Measurements from ENCODE around the gene ALG3. TPM values are rescaled to one million over a fixed set of nuclear protein-coding genes. Genes with fewer than 3 reads are reported as not detected.

Gene ALG3
- total and polyA plus RNA-seq, 11 donors: 10.9 to 68.1 (median 17.0) TPM

DNA sequence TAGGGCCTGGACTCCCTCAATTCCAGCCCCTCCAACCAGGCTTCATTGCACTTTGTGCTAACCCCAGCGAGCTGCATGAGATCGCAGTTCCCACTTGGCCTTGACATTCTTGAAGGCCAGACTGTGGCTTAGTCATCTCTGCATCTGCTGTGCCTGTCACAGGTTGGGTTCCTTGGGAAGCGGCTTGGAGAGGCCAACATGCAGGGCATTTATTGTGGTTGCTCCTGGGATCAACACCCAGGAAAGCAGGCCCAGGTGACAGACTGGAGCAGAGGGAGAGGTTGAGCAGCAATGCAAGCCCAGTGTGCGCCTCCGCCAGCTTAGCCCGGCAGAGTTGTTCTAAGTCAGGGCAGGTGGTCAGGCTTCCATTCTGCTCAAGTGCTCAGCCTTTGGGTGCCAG lies 52.2 kb downstream of the ALG3 start:
- intact Hi-C loops (cut with DNase I): loop anchor here in 1 of 10 donors (10.0 kb wide), 1 partner anchor 48 kb away; the partner anchor contains the start of genes ALG3 and EEF1AKMT4
- H3K4me3 ChIP-seq: no peak overlapping the region
- H3K27ac ChIP-seq: no peak overlapping the region
- no peaks in the 10 kb centered on the region for H3K27me3 ChIP-seq
- DNase-seq (no peak), ATAC-seq (no peak)
- 88 to 93% (median 91%) methylated on average over 6 of the region's 6 CpGs for whole genome bisulfite sequencing, 4 donors
- H3K9me3 ChIP-seq: no peaks in the 10 kb centered on the region
- no peak for TF ChIP-seq POLR2A (IDR thresholded peaks at IDR 0.05)
- TF ChIP-seq CTCF (IDR thresholded peaks at IDR 0.05): no peak
- peaks cover 7 to 52% (median 43%) of the 10 kb centered on the region in 9 donors for H3K36me3 ChIP-seq
- H3K4me1 ChIP-seq: no peaks in the 10 kb centered on the region

DNA sequence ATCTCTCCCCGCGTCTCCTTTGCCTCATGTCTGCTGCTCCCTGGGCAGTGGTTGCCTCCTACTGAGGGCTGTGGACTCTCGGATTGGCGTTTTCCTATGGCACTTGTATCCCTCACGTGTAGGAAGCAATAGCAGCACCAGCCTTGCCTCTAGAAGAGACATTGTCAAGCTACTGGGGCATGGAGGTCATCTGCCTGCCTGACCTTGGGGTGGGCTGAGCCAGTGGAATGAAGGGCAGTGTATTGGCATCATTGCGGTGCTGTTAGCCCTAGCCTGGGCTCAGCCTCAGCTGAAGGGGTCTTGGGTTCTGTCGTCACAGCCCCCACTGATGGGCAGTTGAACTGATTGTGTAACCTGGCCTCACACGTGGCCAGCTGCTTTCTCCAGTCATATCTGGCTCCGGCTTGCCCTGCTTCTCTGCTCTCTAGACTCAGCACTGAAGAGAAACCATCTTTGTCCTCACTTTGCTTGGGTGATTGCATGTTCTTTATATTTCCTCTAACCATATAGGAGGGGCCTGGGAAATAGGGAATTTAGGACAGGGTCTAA lies 54.7 kb downstream of the ALG3 start:
- H3K36me3 ChIP-seq: peaks cover 9 to 77% (median 67%) of the 10 kb centered on the region in 9 donors
- DNase-seq: no peak
- H3K27ac ChIP-seq: no peak overlapping the region
- ATAC-seq: no peak
- intact Hi-C loops (cut with DNase I): loop anchor here in 1 of 10 donors (10.0 kb wide), 1 partner anchor 51 kb away; the partner anchor contains the start of genes ALG3 and EEF1AKMT4
- no peaks in the 10 kb centered on the region for H3K27me3 ChIP-seq
- WGBS, 4 donors: 72 to 87% (median 84%) methylated on average over 7 to 9 of the region's 9 CpGs
- H3K4me3 ChIP-seq: no peak overlapping the region
- TF ChIP-seq POLR2A (IDR thresholded peaks at IDR 0.05) (no peak), CTCF (IDR thresholded peaks at IDR 0.05) (no peak)
- no peaks in the 10 kb centered on the region for H3K9me3 ChIP-seq
- H3K4me1 ChIP-seq: no peaks in the 10 kb centered on the region

DNA sequence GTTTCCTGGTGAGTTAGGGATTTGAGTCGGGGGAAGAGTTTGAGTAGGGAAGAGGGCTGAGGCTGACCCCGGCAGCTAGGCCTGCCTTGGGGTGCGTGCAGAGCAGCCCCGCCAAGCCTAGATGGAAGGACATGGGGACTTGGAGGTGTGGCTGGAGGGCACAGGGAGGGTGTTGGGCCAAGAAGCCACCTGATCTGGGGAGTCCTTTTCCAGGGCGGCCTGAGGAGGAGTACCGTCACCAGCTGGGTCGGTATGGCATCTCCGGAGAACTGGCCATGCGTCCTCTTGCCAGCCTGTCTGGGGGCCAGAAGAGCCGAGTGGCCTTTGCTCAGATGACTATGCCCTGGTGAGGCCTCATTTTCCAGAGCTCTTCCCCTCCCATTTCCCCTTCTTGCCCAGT lies 55.9 kb downstream of the ALG3 start:
- intact Hi-C loops (cut with DNase I): loop anchor here in 1 of 10 donors (10.0 kb wide), 1 partner anchor 52 kb away; the partner anchor contains the start of genes ALG3 and EEF1AKMT4
- no peak overlapping the region for H3K27ac ChIP-seq
- H3K9me3 ChIP-seq: no peaks in the 10 kb centered on the region
- peaks cover 9 to 89% (median 79%) of the 10 kb centered on the region in 9 donors for H3K36me3 ChIP-seq
- peaks cover 0 to 8% (median 3%) of the 10 kb centered on the region in 12 donors for H3K4me1 ChIP-seq
- TF ChIP-seq CTCF (IDR thresholded peaks at IDR 0.05) (no peak), POLR2A (IDR thresholded peaks at IDR 0.05) (no peak)
- DNase-seq (no peak), ATAC-seq (no peak)
- WGBS, 4 donors: 94 to 96% (median 95%) methylated on average over 8 to 10 of the region's 10 CpGs
- no peak overlapping the region for H3K4me3 ChIP-seq
- no peaks in the 10 kb centered on the region for H3K27me3 ChIP-seq

MicroRNA genes within 50 kb of the gene (microRNA counts, 767-probe panel; counts per million panel counts)
- microRNA hsa-miR-1224-3p: 0 to 71.6 counts per million in 2 donors
- 71.6 to 908 counts per million in 2 donors for microRNA hsa-miR-1224-5p

Small RNA genes within 50 kb of the gene (microRNA-seq; reads per million reads assigned to microRNA genes)
- gene MIR1224: 0 to 0.70 (median 0.10) reads per million in 4 donors

Other genes starting within 250 kb of the ALG3 start
- gene ABCC5, start 231.1 kb downstream of the ALG3 start, total RNA-seq: 10 to 100 TPM; 20.8 to 61.7 (median 34.3) TPM
- gene ABCC5, start 231.1 kb downstream of the ALG3 start, polyA plus RNA-seq: 10 to 100 TPM; 16.4 to 30.9 TPM
- not detected for gene HTR3D, start 217.2 kb downstream of the ALG3 start, total RNA-seq
- gene HTR3D, start 217.2 kb downstream of the ALG3 start, polyA plus RNA-seq: not detected
- not detected for gene HTR3C, start 195.9 kb downstream of the ALG3 start, total RNA-seq
- gene HTR3C, start 195.9 kb downstream of the ALG3 start, polyA plus RNA-seq: not detected
- gene HTR3E, start 151.9 kb downstream of the ALG3 start, total RNA-seq: not detected
- not detected for gene HTR3E, start 151.9 kb downstream of the ALG3 start, polyA plus RNA-seq
- gene EIF2B5, start 113.6 kb downstream of the ALG3 start, total RNA-seq: 10 to 100 TPM; 24.5 to 39.0 (median 30.9) TPM
- 10 to 100 TPM; 28.5 to 58.2 TPM for gene EIF2B5, start 113.6 kb downstream of the ALG3 start, polyA plus RNA-seq
- gene DVL3, start 93.6 kb downstream of the ALG3 start, total RNA-seq: 10 to 100 TPM; 53.4 to 94.2 (median 70.9) TPM
- gene DVL3, start 93.6 kb downstream of the ALG3 start, polyA plus RNA-seq: 10 to 100 TPM; 36.3 to 59.8 TPM
- gene AP2M1, start 74.1 kb downstream of the ALG3 start, total RNA-seq: 100 to 1,000 TPM; 225 to 400 (median 337) TPM
- 100 to 1,000 TPM; 291 to 431 TPM for gene AP2M1, start 74.1 kb downstream of the ALG3 start, polyA plus RNA-seq
- gene ABCF3, start 62.8 kb downstream of the ALG3 start, total RNA-seq: 10 to 100 TPM; 58.2 to 81.9 (median 69.2) TPM
- 10 to 100 TPM; 63.4 to 80.5 TPM for gene ABCF3, start 62.8 kb downstream of the ALG3 start, polyA plus RNA-seq
- not detected for gene VWA5B2, start 19.4 kb downstream of the ALG3 start, total RNA-seq
- under 1 TPM in 1 of 2 donors, not detected in 1; 0.11 TPM for gene VWA5B2, start 19.4 kb downstream of the ALG3 start, polyA plus RNA-seq
- gene EEF1AKMT4, start 710 bp upstream of the ALG3 start, total RNA-seq: 1 to 10 TPM in 7 of 9 donors, under 1 TPM in 2; 0.66 to 4.2 (median 2.1) TPM
- 10 to 100 TPM in 1 of 2 donors, 1 to 10 TPM in 1; 1.9 to 16.7 TPM for gene EEF1AKMT4, start 710 bp upstream of the ALG3 start, polyA plus RNA-seq
- under 1 TPM in 4 of 9 donors, not detected in 5; 0.17 to 0.37 (median 0.29) TPM for gene CAMK2N2, start 12.6 kb upstream of the ALG3 start, total RNA-seq
- gene CAMK2N2, start 12.6 kb upstream of the ALG3 start, polyA plus RNA-seq: under 1 TPM in 1 of 2 donors, not detected in 1; 0.14 TPM
- under 1 TPM in 1 of 9 donors, not detected in 8; 0.10 TPM for gene ECE2, start 27.1 kb upstream of the ALG3 start, total RNA-seq
- gene ECE2, start 27.1 kb upstream of the ALG3 start, polyA plus RNA-seq: not detected
- 100 to 1,000 TPM; 198 to 314 (median 232) TPM for gene PSMD2, start 50.3 kb upstream of the ALG3 start, total RNA-seq
- 100 to 1,000 TPM in 1 of 2 donors, 10 to 100 TPM in 1; 82.3 to 443 TPM for gene PSMD2, start 50.3 kb upstream of the ALG3 start, polyA plus RNA-seq
- 100 to 1,000 TPM; 211 to 406 (median 229) TPM for gene EIF4G1, start 65.6 kb upstream of the ALG3 start, total RNA-seq
- 100 to 1,000 TPM; 178 to 407 TPM for gene EIF4G1, start 65.6 kb upstream of the ALG3 start, polyA plus RNA-seq
- 10 to 100 TPM; 21.9 to 53.2 (median 30.9) TPM for gene FAM131A, start 88.6 kb upstream of the ALG3 start, total RNA-seq
- gene FAM131A, start 88.6 kb upstream of the ALG3 start, polyA plus RNA-seq: 10 to 100 TPM; 24.1 to 36.9 TPM
- gene CLCN2, start 112.6 kb upstream of the ALG3 start, total RNA-seq: 1 to 10 TPM; 1.3 to 3.6 (median 2.0) TPM
- gene CLCN2, start 112.6 kb upstream of the ALG3 start, polyA plus RNA-seq: 1 to 10 TPM; 1.2 to 2.7 TPM
- gene POLR2H, start 112.7 kb upstream of the ALG3 start, total RNA-seq: 10 to 100 TPM; 15.2 to 40.3 (median 22.1) TPM
- gene POLR2H, start 112.7 kb upstream of the ALG3 start, polyA plus RNA-seq: 10 to 100 TPM; 37.9 to 51.4 TPM
- under 1 TPM in 4 of 9 donors, not detected in 5; 0.12 to 0.68 (median 0.29) TPM for gene THPO, start 129.2 kb upstream of the ALG3 start, total RNA-seq
- under 1 TPM; 0.19 to 0.36 TPM for gene THPO, start 129.2 kb upstream of the ALG3 start, polyA plus RNA-seq
- gene CHRD, start 131.1 kb upstream of the ALG3 start, total RNA-seq: 1 to 10 TPM; 2.0 to 7.4 (median 4.8) TPM
- 1 to 10 TPM; 3.9 to 6.3 TPM for gene CHRD, start 131.1 kb upstream of the ALG3 start, polyA plus RNA-seq